Activated naive CD8-positive, alpha-beta T cell treated with anti-CD3 and anti-CD28 coated beads, Interleukin-2, amount 10 ng/mL, durations not matched to agents 7 days and 5 days (primary cell): ENCODE measurements around the gene C19orf85. TPM values are rescaled to one million over a fixed set of nuclear protein-coding genes. Genes with fewer than 3 reads are reported as not detected.

Experiments used
- ATAC-seq: fragments of 150-1000 bp; cut with Tn5 transposase; one replicate; pipeline ENCODE4 v1.10.0; 2021; ENCODE audit warnings: low read depth, moderate library complexity
- POLR2A ChIA-PET: fragments of 350-600 bp; sonication (Branson Sonifier 250); formaldehyde crosslinking; loops from one replicate; lab custom pipeline; 2021; ENCODE audit warnings: antibody characterized with exemption; lab: Charles Lee
- DNase-seq: peaks from one replicate; pipeline ENCODE4 v3.0.0; 2021
- H3K27ac Mint-ChIP-seq: one replicate; pipeline ENCODE4 v1.8.0; 2022; ENCODE audit warnings: mild to moderate bottlenecking, mixed read lengths
- H3K27me3 Mint-ChIP-seq: one replicate; pipeline ENCODE4 v1.8.0; 2022; ENCODE audit warnings: mild to moderate bottlenecking, moderate library complexity, mixed read lengths
- H3K36me3 Mint-ChIP-seq: one replicate; pipeline ENCODE4 v1.8.0; 2021; ENCODE audit warnings: mild to moderate bottlenecking, mixed read lengths
- H3K4me1 Mint-ChIP-seq: one replicate; pipeline ENCODE4 v1.8.0; 2021; ENCODE audit warnings: mixed read lengths
- H3K4me3 Mint-ChIP-seq: one replicate; pipeline ENCODE4 v1.8.0; 2022; ENCODE audit warnings: mild to moderate bottlenecking, moderate library complexity, mixed read lengths
- H3K9me3 Mint-ChIP-seq: one replicate; pipeline ENCODE4 v1.8.0; 2021; ENCODE audit warnings: mixed read lengths
- total RNA-seq, 2 experiments: library from RNA; stranded (reverse); gene quantifications; one replicate each; pipeline ENCODE4 v1.2.3, GENCODE V29; 2021

C19orf85 gene
- total RNA-seq, 2 experiments from 2014 or later: not detected

GRCh38 chr19:55466241-55466614, 1.7 kb upstream of the C19orf85 start:
- Mint-ChIP-seq H3K27ac (no peak overlapping the region), H3K9me3 (no peaks in the 10 kb centered on the region), H3K27me3 (peaks cover 4% of the 10 kb centered on the region), H3K36me3 (no peaks in the 10 kb centered on the region), H3K4me1 (peaks cover 12% of the 10 kb centered on the region), H3K4me3 (no peak overlapping the region)
- POLR2A ChIA-PET: interaction anchor here (0.6 kb wide), 1 partner anchor 37 kb away, joined by 3 read pairs; no protein-coding TSS in a partner anchor
- ATAC-seq (no peak), DNase-seq (no peak)

GRCh38 chr19:55465460-55466240, 1.1 kb upstream of the C19orf85 start:
- Mint-ChIP-seq H3K9me3 (no peaks in the 10 kb centered on the region), H3K27ac (no peak overlapping the region), H3K36me3 (no peaks in the 10 kb centered on the region), H3K4me3 (no peak overlapping the region), H3K27me3 (peaks cover 4% of the 10 kb centered on the region), H3K4me1 (peaks cover 16% of the 10 kb centered on the region)
- DNase-seq (no peak), ATAC-seq (no peak)
- POLR2A ChIA-PET: no interaction called here

GRCh38 chr19:55464039-55464661, 401 bp downstream of the C19orf85 start:
- Mint-ChIP-seq H3K4me1 (peaks cover 16% of the 10 kb centered on the region), H3K9me3 (no peaks in the 10 kb centered on the region), H3K36me3 (no peaks in the 10 kb centered on the region), H3K4me3 (no peak overlapping the region), H3K27me3 (peaks cover 4% of the 10 kb centered on the region), H3K27ac (no peak overlapping the region)
- DNase-seq: peak; percentile 24
- no peak for ATAC-seq
- POLR2A ChIA-PET: no interaction called here

- ATAC-seq (no peak), DNase-seq (no peak)
- Mint-ChIP-seq H3K27me3 (peaks cover 4% of the 10 kb centered on the region), H3K4me1 (peaks cover 16% of the 10 kb centered on the region), H3K4me3 (no peak overlapping the region), H3K27ac (no peak overlapping the region), H3K36me3 (no peaks in the 10 kb centered on the region), H3K9me3 (no peaks in the 10 kb centered on the region)
- POLR2A ChIA-PET: no interaction called here
Measured at GRCh38 chr19:55463583-55464031, 944 bp downstream of the C19orf85 start.

- Mint-ChIP-seq H3K36me3 (no peaks in the 10 kb centered on the region), H3K9me3 (no peaks in the 10 kb centered on the region), H3K4me1 (peaks cover 15% of the 10 kb centered on the region), H3K27me3 (peaks cover 4% of the 10 kb centered on the region), H3K27ac (peak overlapping the region; percentile 33), H3K4me3 (peak overlapping the region; percentile 94)
- DNase-seq (no peak), ATAC-seq (no peak)
- POLR2A ChIA-PET: interaction anchor here (1.2 kb wide), 1 partner anchor 24 kb away, joined by 3 read pairs; no protein-coding TSS in a partner anchor
Measured at GRCh38 chr19:55462722-55463121, 1.8 kb downstream of the C19orf85 start.

- H3K27me3 Mint-ChIP-seq: peaks cover 4% of the 10 kb centered on the region
- no peak for ATAC-seq
- peak overlapping the region; percentile 95 for H3K27ac Mint-ChIP-seq
- peak overlapping the region; percentile 94 for H3K4me3 Mint-ChIP-seq
- H3K36me3 Mint-ChIP-seq: no peaks in the 10 kb centered on the region
- H3K9me3 Mint-ChIP-seq: no peaks in the 10 kb centered on the region
- DNase-seq: peak; percentile 37
- POLR2A ChIA-PET: interaction anchor here (0.6 to 1.2 kb wide), 12 partner anchors 14 to 208 kb away, joined by 3 to 18 read pairs (median 4); partner anchors contain the start of genes FIZ1, KMT5C, TMEM238 and U2AF2
- peaks cover 15% of the 10 kb centered on the region for H3K4me1 Mint-ChIP-seq
Measured at GRCh38 chr19:55461974-55462626, 2.5 kb downstream of the C19orf85 start.

GRCh38 chr19:55461259-55461973, 3.1 kb downstream of the C19orf85 start, which contains the start of gene ISOC2:
Gene ISOC2 (minus strand): TSS chr19:55461642. CDS start chr19:55456486, 5,156 bp downstream.
- DNase-seq: peak; percentile 100
- ATAC-seq: peak; percentile 98
- POLR2A ChIA-PET: interaction anchor here (0.6 to 1.2 kb wide), 12 partner anchors 15 to 207 kb away, joined by 3 to 18 read pairs (median 4); partner anchors contain the start of genes FIZ1, KMT5C, TMEM238 and U2AF2
- H3K27me3 Mint-ChIP-seq: peaks cover 4% of the 10 kb centered on the region
- peaks cover 15% of the 10 kb centered on the region for H3K4me1 Mint-ChIP-seq
- peak within 1 kb of the TSS; percentile 94 for H3K4me3 Mint-ChIP-seq
- no peaks in the 10 kb centered on the region for H3K9me3 Mint-ChIP-seq
- H3K36me3 Mint-ChIP-seq: no peaks in the 10 kb centered on the region
- peak within 1 kb of the TSS; percentile 95 for H3K27ac Mint-ChIP-seq

GRCh38 chr19:55460670-55461258, 3.8 kb downstream of the C19orf85 start:
- Mint-ChIP-seq H3K4me3 (peak overlapping the region; percentile 94), H3K9me3 (no peaks in the 10 kb centered on the region), H3K36me3 (no peaks in the 10 kb centered on the region), H3K4me1 (peaks cover 15% of the 10 kb centered on the region), H3K27ac (peak overlapping the region; percentile 95), H3K27me3 (peaks cover 2% of the 10 kb centered on the region)
- ATAC-seq (no peak), DNase-seq (no peak)
- POLR2A ChIA-PET: no interaction called here

GRCh38 chr19:55459950-55460657, 4.4 kb downstream of the C19orf85 start:
- peaks cover 15% of the 10 kb centered on the region for H3K4me1 Mint-ChIP-seq
- DNase-seq (no peak), ATAC-seq (no peak)
- H3K27ac Mint-ChIP-seq: no peak overlapping the region
- H3K36me3 Mint-ChIP-seq: no peaks in the 10 kb centered on the region
- H3K27me3 Mint-ChIP-seq: peaks cover 2% of the 10 kb centered on the region
- H3K4me3 Mint-ChIP-seq: peak overlapping the region; percentile 94
- POLR2A ChIA-PET: interaction anchor here (0.5 kb wide), 1 partner anchor 47 kb away, joined by 7 read pairs; no protein-coding TSS in a partner anchor
- H3K9me3 Mint-ChIP-seq: no peaks in the 10 kb centered on the region

- Mint-ChIP-seq H3K27ac (no peak overlapping the region), H3K4me3 (no peak overlapping the region), H3K36me3 (peaks cover 3% of the 10 kb centered on the region), H3K4me1 (peaks cover 15% of the 10 kb centered on the region), H3K27me3 (peaks cover 2% of the 10 kb centered on the region), H3K9me3 (no peaks in the 10 kb centered on the region)
- DNase-seq (no peak), ATAC-seq (no peak)
- POLR2A ChIA-PET: interaction anchor here (0.5 kb wide), 2 partner anchors 47 to 56 kb away, joined by 3 to 7 read pairs; no protein-coding TSS in a partner anchor
Measured at GRCh38 chr19:55459551-55459949, 5.0 kb downstream of the C19orf85 start.

GRCh38 chr19:55457683-55458457, 6.7 kb downstream of the C19orf85 start:
- Mint-ChIP-seq H3K4me1 (peaks cover 16% of the 10 kb centered on the region), H3K27ac (no peak overlapping the region), H3K9me3 (no peaks in the 10 kb centered on the region), H3K4me3 (no peak overlapping the region), H3K27me3 (peaks cover 9% of the 10 kb centered on the region), H3K36me3 (peaks cover 8% of the 10 kb centered on the region)
- DNase-seq (no peak), ATAC-seq (no peak)
- POLR2A ChIA-PET: interaction anchor here (0.6 kb wide), 1 partner anchor 12 kb away, joined by 4 read pairs; no protein-coding TSS in a partner anchor
